Liver (tissue), 3 donors: ENCODE data around the gene UCP2.

Experiments
- ATF3 ChIP-seq: IDR thresholded peaks from 2 replicates; pipeline ENCODE4 v1.6.1; 2016; ENCODE audit warnings: antibody characterized with exemption
- CTCF ChIP-seq: fragments of 150-350 bp; IDR thresholded peaks from 2 replicates; pipeline ENCODE4 v1.5.1; 2017; ENCODE audit warnings: improper control_type of control experiment, low read depth, low read length; ENCODE audit not compliant: missing input control
- EGR1 ChIP-seq, 2 donors: IDR thresholded peaks; 2 replicates each; pipeline ENCODE4 v1.6.1; 2016 to 2018; ENCODE audit warnings: antibody characterized with exemption in 2 of 2, low read depth in 2 of 2
- GABPA ChIP-seq, 2 donors: IDR thresholded peaks in 1 of 2; conservative IDR thresholded peaks in 1 of 2; 2 replicates each; pipeline ENCODE4 v1.6.1; 2016; ENCODE audit warnings: antibody characterized with exemption in 2 of 2, mild to moderate bottlenecking in 1 of 2, moderate library complexity in 1 of 2
- HNF4G ChIP-seq: IDR thresholded peaks from 2 replicates; pipeline ENCODE4 v1.6.1; 2016; ENCODE audit warnings: antibody characterized with exemption
- MAX ChIP-seq: IDR thresholded peaks from 2 replicates; pipeline ENCODE4 v1.6.1; 2016; ENCODE audit warnings: antibody characterized with exemption
- RAD21 ChIP-seq, 2 donors: IDR thresholded peaks; 2 replicates each; pipeline ENCODE4 v1.6.1; 2016; ENCODE audit warnings: antibody characterized with exemption in 2 of 2, mild to moderate bottlenecking in 2 of 2
- REST ChIP-seq: IDR thresholded peaks from 2 replicates; pipeline ENCODE4 v1.6.1; 2016; ENCODE audit warnings: antibody characterized with exemption, mild to moderate bottlenecking
- RXRA ChIP-seq, 2 donors: IDR thresholded peaks; 2 replicates each; pipeline ENCODE4 v1.6.1; 2017 to 2018; ENCODE audit warnings: antibody characterized with exemption in 2 of 2, mild to moderate bottlenecking in 1 of 2
- SP1 ChIP-seq: IDR thresholded peaks from 2 replicates; pipeline ENCODE4 v1.6.1; 2018; ENCODE audit warnings: antibody characterized with exemption, mild to moderate bottlenecking
- TAF1 ChIP-seq: conservative IDR thresholded peaks from 2 replicates; pipeline ENCODE4 v1.6.1; 2016; ENCODE audit warnings: antibody characterized with exemption, mild to moderate bottlenecking
- YY1 ChIP-seq: IDR thresholded peaks from 2 replicates; pipeline ENCODE4 v1.6.1; 2016; ENCODE audit warnings: antibody characterized with exemption, mild to moderate bottlenecking
- donor health status: healthy.
- donor health status: healthy.

GRCh38 chr11:73942010-73942409 lies 40.6 kb downstream of the UCP2 start:
- TF ChIP-seq YY1, result no peak
- TF ChIP-seq CTCF, result no peak
- no peak for TF ChIP-seq TAF1
- no peak for TF ChIP-seq RAD21 (IDR thresholded peaks at IDR 0.05)
- no peak for TF ChIP-seq SP1
- no peak for TF ChIP-seq RXRA (IDR thresholded peaks at IDR 0.05)
- no peak for TF ChIP-seq ATF3
- no peak for TF ChIP-seq GABPA (IDR thresholded peaks at IDR 0.05 in 1 of 2, conservative IDR thresholded peaks at IDR 0.05 in 1 of 2)
- no peak for TF ChIP-seq MAX
- no peak for TF ChIP-seq EGR1 (IDR thresholded peaks at IDR 0.05; ENCODE audit: low read depth in 2 of 2)
- TF ChIP-seq REST, result no peak
- TF ChIP-seq HNF4G, result no peak
